GM21619 (cell line): Measurements from ENCODE around the gene MMP24.

Experiments
- ATAC-seq: cut with Tn5 transposase; IDR thresholded peaks from one replicate; pipeline ENCODE4 v1.9.1; 2021; ENCODE audit not compliant: unreplicated experiment

The MMP24 gene

DNA sequence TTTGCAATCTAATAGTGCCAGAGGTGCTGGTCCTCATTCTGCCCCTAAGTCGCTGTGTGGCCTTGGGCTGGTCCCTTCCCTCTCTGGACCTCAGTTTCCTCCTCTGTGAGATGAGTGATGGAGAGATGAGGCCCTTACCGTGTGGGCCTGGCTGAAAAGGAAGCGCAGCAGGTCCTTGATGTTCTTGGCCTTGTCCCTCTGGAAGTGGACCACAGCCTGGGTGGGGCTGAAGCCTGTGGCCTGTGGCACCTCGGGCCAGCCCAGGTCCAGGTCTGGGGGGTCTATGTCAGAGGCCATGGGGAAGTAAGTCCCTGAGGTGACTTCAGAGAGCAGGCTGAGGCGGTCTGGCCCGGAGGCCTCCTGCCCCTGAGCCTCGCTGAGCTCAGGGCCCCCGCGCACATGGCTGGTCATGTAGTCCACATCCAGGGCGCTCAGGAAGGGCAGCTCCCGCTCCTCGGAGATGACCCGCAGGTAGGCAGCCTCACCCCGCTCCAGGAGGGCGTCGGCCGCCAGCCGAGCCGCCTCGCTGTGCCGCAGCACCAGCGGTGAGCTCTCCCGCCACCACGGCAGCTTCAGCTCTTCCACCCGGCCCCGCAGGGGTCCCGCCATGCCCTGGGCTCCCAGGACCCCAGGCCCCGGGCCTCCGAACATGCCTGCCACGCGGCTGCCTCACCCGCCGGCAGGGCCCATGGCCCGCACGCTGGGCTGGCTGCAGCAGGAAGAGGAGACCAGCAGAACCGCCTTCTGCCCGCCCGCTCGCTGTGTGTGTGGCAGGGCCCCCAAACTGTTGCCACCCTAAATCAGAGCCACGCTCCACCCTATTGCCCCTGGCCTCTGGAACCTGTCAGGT, 65.4 kb downstream of the MMP24 start, which contains the start of gene FAM83C:
Gene FAM83C (minus strand): TSS at position 772 of the 850 bp plus-strand sequence. CDS start 121 bp downstream, at position 651.
- ATAC-seq, result no peak

DNA sequence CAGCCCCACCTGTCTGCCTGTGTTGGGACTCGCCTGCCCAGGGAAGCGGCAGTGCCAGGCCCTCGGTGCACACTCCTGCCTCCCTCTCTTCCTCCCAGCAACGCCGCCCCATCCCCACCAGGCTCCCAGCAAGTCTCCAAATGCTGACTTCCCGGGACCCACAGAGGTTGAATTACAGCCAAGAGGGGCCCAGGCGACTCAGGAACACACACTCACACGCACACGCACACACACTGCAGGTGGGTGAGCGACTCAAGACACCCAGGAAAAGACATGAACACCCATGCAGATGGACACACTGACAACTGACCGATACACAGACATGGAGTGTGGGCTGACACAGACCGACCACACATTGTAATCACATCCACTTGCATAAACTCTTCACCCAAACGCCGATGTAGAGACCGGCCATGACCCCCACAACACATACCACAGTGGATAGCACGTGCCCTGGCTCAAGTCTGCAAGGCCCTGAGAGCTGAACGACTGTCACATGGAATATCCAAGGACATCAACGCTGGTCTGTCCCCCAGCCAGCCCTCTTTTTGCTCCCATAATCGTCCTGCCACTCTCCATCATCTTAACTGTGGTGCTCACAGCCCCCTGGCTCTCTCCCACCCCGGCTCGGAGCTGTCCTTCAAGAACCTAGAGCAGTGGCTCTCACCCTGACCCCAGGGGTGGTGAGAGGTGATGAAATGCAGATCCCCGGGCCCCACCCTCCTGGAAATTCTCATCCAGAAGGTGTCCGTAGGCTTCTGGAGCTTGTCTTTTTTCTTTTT, 66.2 kb downstream of the MMP24 start:
- no peak for ATAC-seq

DNA sequence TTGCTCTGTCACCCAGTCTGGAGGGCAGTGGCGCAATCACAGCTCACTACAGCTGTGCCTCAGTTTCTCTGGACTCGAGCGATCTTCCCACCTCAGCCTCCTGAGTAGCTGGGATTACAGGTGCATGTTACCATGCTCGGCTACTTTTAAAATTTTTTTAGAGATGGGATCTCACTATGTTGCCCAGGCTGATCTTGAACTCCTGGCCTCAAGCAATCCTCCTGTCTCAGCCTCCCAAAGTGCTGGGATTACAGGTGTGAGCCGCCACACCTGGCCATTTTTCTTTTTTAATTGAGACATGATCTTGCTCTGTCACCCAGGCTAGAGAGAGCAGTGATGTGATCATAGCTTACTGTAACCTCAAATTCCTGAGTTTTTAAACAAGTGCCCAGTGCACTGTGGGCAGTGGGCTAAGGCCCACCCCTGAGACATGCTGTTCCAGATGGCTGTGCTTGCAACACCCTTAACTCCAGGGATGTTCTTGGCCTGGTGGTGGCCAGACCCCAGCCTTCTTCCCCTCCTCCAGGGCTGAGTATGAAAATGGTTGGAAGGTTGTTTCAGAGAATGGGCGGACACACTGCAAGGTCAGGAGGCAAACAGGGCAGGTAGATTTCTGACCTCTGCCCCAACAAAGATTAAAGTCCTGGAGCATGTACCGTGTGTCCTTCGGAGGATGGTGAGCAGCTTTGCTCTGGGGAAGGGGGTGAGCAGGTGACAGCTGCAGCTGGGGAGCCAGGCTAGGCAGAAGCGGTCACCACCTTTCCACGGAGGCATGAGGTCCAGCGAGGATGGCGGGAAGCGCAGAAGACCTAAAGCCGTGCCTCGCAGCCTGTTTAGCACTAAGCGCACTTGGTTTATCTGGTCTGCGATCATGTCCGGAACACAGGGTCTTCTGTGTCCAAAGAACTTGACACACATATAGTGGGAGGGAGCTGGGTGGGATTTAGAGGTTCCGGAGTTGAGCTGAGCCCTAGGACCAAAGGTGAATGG, 67.1 kb downstream of the MMP24 start:
- no peak for ATAC-seq

- no peak for ATAC-seq
Measured at GRCh38 chr20:35294293-35294685, 67.8 kb downstream of the MMP24 start.

- no peak for ATAC-seq
Measured at GRCh38 chr20:35295058-35295457, 68.6 kb downstream of the MMP24 start.

DNA sequence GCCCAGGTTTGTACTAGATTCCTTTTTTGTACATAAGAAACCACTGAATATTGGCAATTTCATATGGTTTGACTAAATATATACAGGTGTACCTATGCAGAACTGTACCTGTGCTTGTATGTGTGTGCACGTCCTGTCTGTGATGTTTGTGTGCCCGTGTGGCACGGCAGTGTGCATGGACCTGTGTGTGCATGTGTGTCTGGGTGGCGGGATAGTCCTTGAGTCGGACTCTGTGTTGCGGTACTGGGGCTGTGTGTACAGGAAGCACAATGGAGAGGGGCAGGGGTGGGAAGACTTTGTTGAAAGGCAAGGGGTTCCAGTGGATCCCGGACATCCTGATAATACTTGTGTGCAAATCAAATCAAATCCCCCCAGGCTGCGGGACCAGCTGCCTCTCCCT, 69.2 kb downstream of the MMP24 start:
- no peak for ATAC-seq

- ATAC-seq, result no peak
Measured at GRCh38 chr20:35296101-35296554, 69.6 kb downstream of the MMP24 start.

DNA sequence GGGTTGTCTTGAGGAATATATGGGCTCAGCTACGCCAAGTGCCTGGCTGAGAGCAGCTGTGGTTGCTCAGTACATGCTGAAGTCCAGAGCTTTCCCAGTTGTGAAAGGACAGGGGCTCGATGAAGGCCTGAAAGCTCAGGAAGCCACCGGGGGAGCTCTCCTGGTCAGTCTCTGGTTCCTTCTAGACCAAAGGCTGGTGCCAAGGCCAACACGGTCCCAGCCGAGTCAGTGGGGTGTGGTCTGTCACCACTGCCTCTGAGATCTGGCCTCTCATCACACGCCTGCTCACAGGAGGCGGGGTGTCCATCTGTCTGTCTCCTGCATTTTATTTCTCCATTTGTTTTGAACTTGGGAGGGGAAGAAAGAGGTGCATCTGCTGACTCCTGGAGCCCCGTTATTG, 70.7 kb downstream of the MMP24 start:
- no peak for ATAC-seq

DNA sequence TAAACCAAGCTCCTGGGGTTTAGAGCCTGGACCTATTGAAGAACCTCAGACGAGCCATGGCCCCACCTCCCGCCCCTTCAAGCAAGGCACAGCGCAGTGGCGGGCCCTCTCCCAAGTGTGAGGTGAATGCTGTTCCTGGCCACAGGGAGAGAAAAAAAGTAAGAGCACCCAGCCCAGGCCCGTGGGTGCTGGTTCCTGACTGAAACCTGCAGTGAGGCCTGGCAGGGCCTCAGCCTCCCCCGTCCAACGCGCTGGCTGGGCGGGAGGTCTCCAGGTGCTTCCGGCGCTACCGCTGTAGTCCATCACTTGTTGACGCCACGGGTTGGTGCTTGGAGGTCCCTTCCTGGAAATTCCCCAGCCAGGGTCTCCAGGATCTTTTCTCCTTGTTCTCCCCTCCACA, 71.2 kb downstream of the MMP24 start:
- no peak for ATAC-seq

DNA sequence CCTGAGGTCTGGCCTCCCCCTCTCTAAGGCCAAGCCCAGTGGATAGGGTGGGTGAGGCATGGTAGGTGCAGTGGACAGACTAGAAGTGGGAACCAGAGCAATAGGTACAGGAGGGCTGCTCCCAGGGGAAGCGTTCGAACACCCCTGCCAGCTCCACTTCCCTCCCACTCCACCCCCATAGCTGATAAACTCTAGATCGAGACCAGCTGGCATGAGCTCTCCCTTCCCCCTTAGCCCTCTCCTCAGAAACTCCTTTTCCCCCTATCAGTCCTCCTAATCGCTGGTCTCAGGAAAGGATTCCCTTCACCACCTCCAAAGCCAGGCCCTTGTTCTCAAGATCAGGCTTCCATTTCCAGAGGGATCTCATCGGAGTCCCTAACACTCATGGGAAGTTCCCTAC, 71.8 kb downstream of the MMP24 start:
- ATAC-seq, result no peak

- ATAC-seq, result no peak
Measured at GRCh38 chr20:35299780-35300179, 73.3 kb downstream of the MMP24 start.

DNA sequence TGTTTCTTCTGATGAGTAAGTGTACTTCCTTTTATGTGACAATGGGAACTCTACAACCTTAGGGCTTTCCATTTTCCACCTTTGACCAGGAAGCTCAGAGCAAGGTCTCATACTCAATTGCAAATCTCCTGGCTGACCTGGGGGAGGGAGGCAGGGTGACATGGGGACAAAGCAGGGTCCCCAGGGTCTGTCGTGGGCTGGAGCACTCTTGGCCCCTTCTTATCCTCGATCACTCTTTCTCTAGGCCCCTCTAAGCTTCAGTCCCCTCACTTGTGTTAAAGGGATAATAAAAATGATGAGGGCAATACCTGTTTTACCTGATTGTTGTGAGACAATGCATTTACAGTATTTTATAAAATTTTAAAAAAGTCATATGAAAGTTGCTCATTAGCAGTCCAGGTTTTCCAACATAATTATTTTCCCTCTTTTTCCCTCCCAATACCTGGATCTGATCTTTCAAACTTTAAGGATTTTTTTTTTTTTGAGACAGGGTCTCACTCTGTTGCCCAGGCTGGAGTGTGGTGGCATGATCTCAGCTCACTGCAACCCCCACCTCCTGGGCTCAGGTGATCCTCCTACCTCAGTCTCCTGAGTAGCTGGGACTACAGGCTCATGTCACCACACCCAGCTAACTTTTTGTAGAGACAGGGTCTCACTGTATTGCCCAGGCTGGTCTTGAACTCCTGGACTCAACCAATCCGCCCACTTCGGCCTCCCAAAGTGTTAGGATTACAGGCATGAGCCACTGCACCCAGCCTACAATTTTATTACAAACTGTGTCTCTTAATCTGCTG, 74.2 kb downstream of the MMP24 start:
- no peak for ATAC-seq

DNA sequence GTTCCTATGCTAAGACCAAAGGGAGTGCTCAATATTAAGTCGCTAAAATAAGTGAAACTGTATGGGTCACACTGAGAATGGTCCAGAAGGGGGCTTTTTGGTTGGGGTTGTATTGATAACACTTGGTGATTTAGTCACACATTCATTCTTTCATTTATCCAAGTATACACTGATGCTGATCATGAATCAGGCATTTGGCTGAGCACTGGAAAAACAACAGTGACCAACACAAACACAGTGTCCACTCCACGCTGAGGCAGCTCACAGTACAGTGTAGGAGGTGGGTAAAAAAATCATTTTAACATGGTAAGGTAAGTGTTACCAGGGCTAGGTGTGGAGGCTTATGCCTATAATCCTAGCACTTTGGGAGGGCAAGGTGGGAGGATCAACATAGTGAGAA, 74.9 kb downstream of the MMP24 start:
- no peak for ATAC-seq

DNA sequence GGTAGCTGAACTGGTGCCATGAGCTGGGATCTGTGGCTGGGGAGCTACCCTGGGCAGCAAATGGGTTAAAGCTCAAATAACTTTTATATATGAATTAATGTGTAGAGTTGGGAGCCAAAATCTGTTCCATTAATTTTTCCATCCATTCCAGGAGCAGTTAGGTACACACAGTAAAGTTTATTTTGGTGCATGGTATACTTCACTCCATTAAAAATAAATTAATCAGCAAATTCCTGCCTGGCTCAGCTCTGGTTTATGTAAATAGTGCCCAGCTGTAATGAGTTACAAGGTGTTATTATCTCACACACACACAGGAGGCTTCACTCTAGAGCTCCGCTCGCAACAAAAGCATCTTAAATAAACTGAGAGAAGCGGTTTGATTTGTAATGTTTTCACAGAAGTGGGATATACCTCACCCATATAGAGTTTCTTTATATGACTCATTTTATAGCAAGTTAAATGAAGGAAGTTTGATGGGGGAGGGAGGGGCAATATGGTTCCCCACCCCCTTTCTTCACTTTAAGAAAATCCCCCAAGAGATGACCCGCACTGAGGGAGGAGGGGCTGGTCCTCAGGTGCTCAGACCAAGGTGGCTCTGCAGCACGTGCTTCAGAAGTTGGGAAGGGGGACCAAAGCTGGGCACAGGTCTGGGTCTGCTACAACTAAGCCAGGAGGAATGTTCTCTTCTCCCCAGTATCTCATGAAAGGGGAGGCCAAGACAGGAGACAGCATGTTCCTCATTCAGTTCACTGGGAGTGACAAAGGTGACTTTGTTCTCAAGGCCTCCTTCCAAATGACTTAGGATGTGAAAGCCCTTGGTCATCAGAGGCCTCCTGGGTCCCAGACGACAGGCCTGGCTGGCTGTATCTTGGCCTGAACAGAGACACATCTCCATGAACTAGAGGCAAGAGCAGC, 76.2 kb downstream of the MMP24 start:
- no peak for ATAC-seq

DNA sequence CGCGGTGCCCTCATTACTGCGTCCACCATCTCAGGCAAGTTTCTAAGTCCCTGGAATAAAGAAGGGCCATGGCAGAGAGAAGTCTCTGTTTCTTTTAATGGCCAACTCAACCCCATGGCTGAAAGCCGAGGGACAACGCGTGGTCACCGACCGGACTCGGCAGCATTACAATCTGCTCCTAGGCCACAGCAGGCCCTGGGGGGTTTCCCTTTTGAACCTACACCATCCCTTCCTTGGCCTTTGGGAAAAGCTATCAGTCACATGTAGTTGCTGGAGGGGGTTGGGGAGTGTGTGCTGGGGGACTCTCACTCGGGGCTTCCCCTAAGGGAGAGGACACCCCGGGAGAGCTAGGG, 76.9 kb downstream of the MMP24 start:
- ATAC-seq, result no peak

DNA sequence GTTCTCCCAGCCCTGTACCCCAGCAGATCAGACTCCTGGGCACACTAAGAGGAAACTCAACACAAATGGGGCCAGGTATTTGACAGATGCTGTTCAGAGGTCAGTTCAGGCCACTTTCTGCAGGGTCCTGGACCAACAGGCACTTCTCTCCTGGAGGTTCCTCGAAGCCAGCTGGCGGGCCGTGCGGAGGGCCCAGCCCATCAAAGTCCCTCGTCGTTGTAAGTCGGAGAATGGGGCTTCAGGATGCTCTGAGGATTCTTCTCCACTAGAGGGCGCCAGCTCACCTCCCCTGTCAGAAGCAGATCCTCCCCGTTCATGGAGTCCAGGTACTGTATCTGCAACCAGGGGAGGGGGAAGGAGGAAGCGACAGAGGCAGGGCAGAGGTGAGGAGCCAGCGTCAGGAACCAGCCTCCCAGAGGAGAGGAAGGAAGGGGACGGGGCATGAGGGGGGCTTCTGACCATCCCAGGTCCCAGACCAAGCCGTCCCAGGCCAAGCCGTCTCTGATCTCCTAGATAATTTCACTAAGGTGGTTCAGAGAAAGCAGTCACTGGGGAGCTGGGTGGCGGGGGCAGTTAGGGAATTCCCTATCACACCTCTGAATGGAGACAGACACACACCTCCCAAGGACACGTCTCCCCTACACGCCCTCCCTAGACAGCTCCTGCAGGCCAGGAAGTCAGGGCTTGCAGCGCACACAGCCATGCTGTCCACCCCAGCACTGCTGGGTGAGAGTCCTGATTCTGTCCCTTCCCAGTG, 77.4 kb downstream of the MMP24 start:
- no peak for ATAC-seq

GRCh38 chr20:35304956-35305355, 78.5 kb downstream of the MMP24 start:
- no peak for ATAC-seq
